NOMO-1 (cell line): ENCODE results near the gene TRDMT1.

Source experiments
- DNase-seq, 2 experiments: peaks; one replicate each; lab custom pipeline; 2025; ENCODE audit not compliant: unreplicated experiment in 2 of 2; lab: John Stamatoyannopoulos, UW

The TRDMT1 gene

GRCh38 chr10:17232276-17232960 is 30.9 kb upstream of the TRDMT1 start:
- DNase-seq: no peak

- no peak for DNase-seq
Observed at GRCh38 chr10:17231788-17232187, 30.3 kb upstream of the TRDMT1 start.

- DNase-seq: peak; percentile 92 to 95
Observed at GRCh38 chr10:17229967-17230682, 28.7 kb upstream of the TRDMT1 start.

- no peak for DNase-seq
Observed at GRCh38 chr10:17229717-17229966, 28.2 kb upstream of the TRDMT1 start.

- peak; percentile 13 to 17 for DNase-seq
Observed at GRCh38 chr10:17229016-17229716, 27.7 kb upstream of the TRDMT1 start.

- peak; percentile 91 to 92 for DNase-seq
Observed at GRCh38 chr10:17228091-17229015, 26.9 kb upstream of the TRDMT1 start, which contains the start of gene VIM. TSS of gene VIM (plus strand) at chr10:17228241. CDS start at chr10:17229423, 1,182 bp downstream.

- peak in 1 of 2 experiments; percentile 69 for DNase-seq
Observed at GRCh38 chr10:17227367-17228090, 26.1 kb upstream of the TRDMT1 start.

- DNase-seq: no peak
Observed at GRCh38 chr10:17226891-17227303, 25.4 kb upstream of the TRDMT1 start.

- DNase-seq: no peak
Observed at GRCh38 chr10:17225808-17226207, 24.3 kb upstream of the TRDMT1 start.

GRCh38 chr10:17222329-17222728 is 20.9 kb upstream of the TRDMT1 start:
- DNase-seq: no peak

- DNase-seq: no peak
Observed at GRCh38 chr10:17220652-17221100, 19.2 kb upstream of the TRDMT1 start.

GRCh38 chr10:17219024-17219423 is 17.6 kb upstream of the TRDMT1 start:
- DNase-seq: no peak

- no peak for DNase-seq
Observed at GRCh38 chr10:17217631-17218232, 16.3 kb upstream of the TRDMT1 start.

GRCh38 chr10:17216901-17217395 is 15.5 kb upstream of the TRDMT1 start:
- DNase-seq: peak in 1 of 2 experiments; percentile 34

- DNase-seq: peak; percentile 94 to 99
Observed at GRCh38 chr10:17216217-17216900, 14.9 kb upstream of the TRDMT1 start.

GRCh38 chr10:17215782-17216122 is 14.3 kb upstream of the TRDMT1 start:
- DNase-seq: no peak

- peak in 1 of 2 experiments; percentile 37 for DNase-seq
Observed at GRCh38 chr10:17214971-17215781, 13.7 kb upstream of the TRDMT1 start.

GRCh38 chr10:17214526-17214925 is 13.1 kb upstream of the TRDMT1 start:
- no peak for DNase-seq
